GM12872 (cell line): ENCODE results near the gene OR2H2.

ENCODE experiments used
- TF ChIP-seq, protein P1 (sequence below): IDR thresholded peaks from 3 replicates; pipeline ENCODE4 v1.5.1; 2011; ENCODE audit warnings: low read depth, mild to moderate bottlenecking, low read length, moderate library complexity; ENCODE audit not compliant: insufficient read depth

OR2H2 gene

DNA sequence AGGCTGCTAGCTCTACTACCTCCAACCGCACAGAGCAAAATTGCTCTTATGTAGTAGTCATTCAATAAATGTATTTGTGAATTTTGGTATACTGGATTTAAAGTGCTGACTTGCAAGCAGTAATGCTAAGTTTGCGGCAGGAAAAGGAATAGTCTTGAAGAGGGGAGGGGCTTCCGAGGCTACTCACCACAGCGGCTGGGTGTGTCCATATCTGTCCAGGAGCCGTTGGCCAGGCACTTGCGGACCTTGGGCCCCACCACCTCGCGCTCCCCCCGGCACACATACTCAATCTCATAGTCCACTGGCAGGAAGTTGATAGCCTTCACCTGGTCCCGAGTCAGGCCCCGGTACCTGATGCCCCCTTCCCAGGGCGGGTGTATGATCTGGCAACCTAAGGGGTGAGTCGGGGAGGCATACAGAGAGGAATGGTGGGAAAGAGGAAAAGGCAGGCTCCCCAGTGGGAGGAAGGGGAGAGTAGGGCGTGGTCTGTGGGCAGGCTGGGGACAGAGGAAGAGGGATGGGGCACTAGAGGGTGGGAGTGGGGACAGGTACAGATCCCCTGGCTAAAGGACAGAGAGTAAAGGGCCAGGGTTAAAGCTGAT is 46.4 kb downstream of the OR2H2 start:
- TF ChIP-seq, protein P1, sequence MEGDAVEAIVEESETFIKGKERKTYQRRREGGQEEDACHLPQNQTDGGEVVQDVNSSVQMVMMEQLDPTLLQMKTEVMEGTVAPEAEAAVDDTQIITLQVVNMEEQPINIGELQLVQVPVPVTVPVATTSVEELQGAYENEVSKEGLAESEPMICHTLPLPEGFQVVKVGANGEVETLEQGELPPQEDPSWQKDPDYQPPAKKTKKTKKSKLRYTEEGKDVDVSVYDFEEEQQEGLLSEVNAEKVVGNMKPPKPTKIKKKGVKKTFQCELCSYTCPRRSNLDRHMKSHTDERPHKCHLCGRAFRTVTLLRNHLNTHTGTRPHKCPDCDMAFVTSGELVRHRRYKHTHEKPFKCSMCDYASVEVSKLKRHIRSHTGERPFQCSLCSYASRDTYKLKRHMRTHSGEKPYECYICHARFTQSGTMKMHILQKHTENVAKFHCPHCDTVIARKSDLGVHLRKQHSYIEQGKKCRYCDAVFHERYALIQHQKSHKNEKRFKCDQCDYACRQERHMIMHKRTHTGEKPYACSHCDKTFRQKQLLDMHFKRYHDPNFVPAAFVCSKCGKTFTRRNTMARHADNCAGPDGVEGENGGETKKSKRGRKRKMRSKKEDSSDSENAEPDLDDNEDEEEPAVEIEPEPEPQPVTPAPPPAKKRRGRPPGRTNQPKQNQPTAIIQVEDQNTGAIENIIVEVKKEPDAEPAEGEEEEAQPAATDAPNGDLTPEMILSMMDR, result no peak

- TF ChIP-seq, protein P1, result no peak
These were observed 47.2 kb downstream of the OR2H2 start for GRCh38 chr6:29631860-29632731.

DNA sequence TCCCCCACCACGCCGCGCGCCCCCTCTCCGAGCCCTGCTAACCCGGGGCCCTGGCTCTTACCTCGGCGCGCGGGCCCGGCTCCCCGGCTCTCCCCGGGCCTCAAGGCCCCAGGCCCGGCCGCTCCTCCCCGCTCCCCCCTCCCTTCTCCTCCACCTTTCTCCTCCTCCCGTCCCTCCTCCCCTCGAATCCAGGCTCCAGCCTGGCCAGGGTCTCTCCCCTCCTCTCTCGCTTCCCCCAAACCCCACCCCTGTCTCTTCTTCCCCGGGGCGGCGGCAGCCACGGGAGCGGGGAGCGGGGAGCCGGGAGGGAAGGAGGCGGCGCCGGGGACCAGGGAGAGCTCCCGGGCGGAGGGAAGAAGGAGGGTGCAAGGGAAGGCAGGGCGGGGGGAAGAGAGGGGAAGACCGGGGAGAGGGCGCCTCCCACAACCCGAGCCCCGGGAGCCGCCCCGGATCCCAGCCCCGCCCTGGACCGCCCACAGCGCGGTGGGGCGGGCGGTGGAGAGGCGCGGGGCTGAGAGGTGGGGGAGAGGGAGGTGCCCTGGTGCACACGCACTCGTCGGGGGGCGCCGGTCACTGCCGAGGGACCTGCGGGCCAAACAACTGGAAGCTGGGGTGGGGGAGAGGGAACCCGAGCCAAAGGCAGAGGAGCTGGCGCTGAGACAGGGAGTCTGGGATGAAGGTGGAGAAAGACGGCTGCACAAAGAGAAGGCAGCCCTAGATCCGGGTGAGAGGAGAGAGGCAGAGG is 48.0 kb downstream of the OR2H2 start, which contains the start of gene GABBR1:
GABBR1 (minus strand) TSS at position 395 of the 745 bp plus-strand sequence. CDS start 798 bp downstream, outside the sequence.
- TF ChIP-seq, protein P1, result no peak

- TF ChIP-seq, protein P1, result no peak
These were observed 48.6 kb downstream of the OR2H2 start for GRCh38 chr6:29633534-29633905.

GRCh38 chr6:29637247-29637646 is 52.3 kb downstream of the OR2H2 start:
- TF ChIP-seq, protein P1, result no peak
